ENCODE measurements around the gene ANKRD42.

ANKRD42 gene

GRCh38 chr11:83168756-83169155 is 24.8 kb upstream of the ANKRD42 start:
- Histone ChIP-seq H3K27me3 (no peaks in the 10 kb centered on the region), H3K36me3 (peaks cover 97 to 100% (median 100%) of the 10 kb centered on the region in 11 experiments), H4K20me1 (peaks cover 56 to 100% (median 89%) of the 10 kb centered on the region in 11 experiments), H3K4me3 (peak overlapping the region in 2 of 10 experiments; percentile 20 to 37; a peak in 2 of 20 replicates), H3K9me3 (replicated peaks in 1 of 11) (peaks cover 0 to 26% (median 6%) of the 10 kb centered on the region in 11 experiments; a peak in 9 of 22 replicates), H3K4me1 (peaks cover 24 to 67% (median 40%) of the 10 kb centered on the region in 10 experiments; a peak in 19 of 20 replicates), H3K9ac (no peak overlapping the region; a peak in 1 of 22 replicates), H3K27ac (no peak overlapping the region), H3K4me2 (peak overlapping the region; percentile 40 to 79 (median 50))
- no peak for TF ChIP-seq Cebpa-rat (IDR thresholded peaks at IDR 0.05)

GRCh38 chr11:83170865-83171264 is 22.6 kb upstream of the ANKRD42 start:
- peaks cover 97 to 100% (median 100%) of the 10 kb centered on the region in 11 experiments for H3K36me3 ChIP-seq
- H3K9me3 ChIP-seq (replicated peaks in 1 of 11), result peaks cover 0 to 26% (median 6%) of the 10 kb centered on the region in 11 experiments; a peak in 9 of 22 replicates
- H4K20me1 ChIP-seq, result peaks cover 77 to 100% (median 99%) of the 10 kb centered on the region in 11 experiments
- H3K4me3 ChIP-seq, result peak overlapping the region in 4 of 10 experiments; percentile 2 to 28 (median 11); a peak in 4 of 20 replicates
- peak overlapping the region; percentile 33 to 79 (median 50); a peak in 17 of 22 replicates for H3K4me2 ChIP-seq
- no peak for TF ChIP-seq Cebpa-rat (IDR thresholded peaks at IDR 0.05)
- peaks cover 26 to 77% (median 44%) of the 10 kb centered on the region in 10 experiments; a peak in 19 of 20 replicates for H3K4me1 ChIP-seq
- no peaks in the 10 kb centered on the region for H3K27me3 ChIP-seq
- no peak overlapping the region for H3K27ac ChIP-seq
- peak overlapping the region in 3 of 11 experiments; percentile 23 to 54 (median 36); a peak in 4 of 22 replicates for H3K9ac ChIP-seq

- Histone ChIP-seq H3K4me2 (peak overlapping the region in 4 of 11 experiments; percentile 60 to 82 (median 72); a peak in 5 of 22 replicates), H3K4me1 (peaks cover 26 to 74% (median 44%) of the 10 kb centered on the region in 10 experiments; a peak in 19 of 20 replicates), H4K20me1 (peaks cover 89 to 100% (median 98%) of the 10 kb centered on the region in 11 experiments), H3K27ac (no peak overlapping the region), H3K4me3 (no peak overlapping the region), H3K36me3 (peaks cover 96 to 100% (median 98%) of the 10 kb centered on the region in 11 experiments), H3K27me3 (no peaks in the 10 kb centered on the region), H3K9ac (no peak overlapping the region; a peak in 1 of 22 replicates), H3K9me3 (replicated peaks in 1 of 11) (peaks cover 0 to 17% (median 6%) of the 10 kb centered on the region in 11 experiments; a peak in 9 of 22 replicates)
- TF ChIP-seq Cebpa-rat (IDR thresholded peaks at IDR 0.05), result no peak
Observed at GRCh38 chr11:83172551-83172950, 21.0 kb upstream of the ANKRD42 start.

- peaks cover 89 to 100% (median 97%) of the 10 kb centered on the region in 11 experiments for H4K20me1 ChIP-seq
- peaks cover 23 to 63% (median 38%) of the 10 kb centered on the region in 10 experiments; a peak in 19 of 20 replicates for H3K4me1 ChIP-seq
- H3K27me3 ChIP-seq, result no peaks in the 10 kb centered on the region
- H3K27ac ChIP-seq, result peak overlapping the region in 3 of 11 experiments; percentile 10 to 42 (median 18); a peak in 3 of 22 replicates
- peak overlapping the region in 8 of 11 experiments; percentile 17 to 82 (median 57); a peak in 18 of 22 replicates for H3K4me2 ChIP-seq
- H3K9ac ChIP-seq, result peak overlapping the region in 2 of 11 experiments; percentile 11 to 17; a peak in 2 of 22 replicates
- no peak for TF ChIP-seq Cebpa-rat (IDR thresholded peaks at IDR 0.05)
- H3K36me3 ChIP-seq, result peaks cover 93 to 100% (median 97%) of the 10 kb centered on the region in 11 experiments
- H3K9me3 ChIP-seq (replicated peaks in 1 of 11), result peaks cover 0 to 3% (median 0%) of the 10 kb centered on the region in 11 experiments; a peak in 3 of 22 replicates
- H3K4me3 ChIP-seq, result no peak overlapping the region
Observed at GRCh38 chr11:83174008-83174407, 19.5 kb upstream of the ANKRD42 start.

GRCh38 chr11:83175815-83176214 is 17.7 kb upstream of the ANKRD42 start:
- peaks cover 80 to 100% (median 97%) of the 10 kb centered on the region in 11 experiments for H4K20me1 ChIP-seq
- no peak overlapping the region for H3K27ac ChIP-seq
- H3K36me3 ChIP-seq, result peaks cover 93 to 100% (median 97%) of the 10 kb centered on the region in 11 experiments
- H3K9me3 ChIP-seq (replicated peaks in 1 of 11), result no peaks in the 10 kb centered on the region
- no peak overlapping the region for H3K4me3 ChIP-seq
- no peaks in the 10 kb centered on the region for H3K27me3 ChIP-seq
- TF ChIP-seq Cebpa-rat (IDR thresholded peaks at IDR 0.05), result no peak
- peaks cover 11 to 45% (median 21%) of the 10 kb centered on the region in 10 experiments; a peak in 18 of 20 replicates for H3K4me1 ChIP-seq
- H3K4me2 ChIP-seq, result no peak overlapping the region
- H3K9ac ChIP-seq, result no peak overlapping the region

GRCh38 chr11:83181815-83182214 is 11.7 kb upstream of the ANKRD42 start:
- H3K27me3 ChIP-seq, result no peaks in the 10 kb centered on the region
- no peak overlapping the region for H3K9ac ChIP-seq
- H3K4me1 ChIP-seq, result no peaks in the 10 kb centered on the region
- no peak overlapping the region for H3K4me2 ChIP-seq
- peaks cover 93 to 100% (median 99%) of the 10 kb centered on the region in 11 experiments for H3K36me3 ChIP-seq
- peaks cover 43 to 98% (median 83%) of the 10 kb centered on the region in 11 experiments for H4K20me1 ChIP-seq
- H3K4me3 ChIP-seq, result no peak overlapping the region
- H3K27ac ChIP-seq, result no peak overlapping the region
- H3K9me3 ChIP-seq (replicated peaks in 1 of 11), result no peaks in the 10 kb centered on the region
- no peak for TF ChIP-seq Cebpa-rat (IDR thresholded peaks at IDR 0.05)

GRCh38 chr11:83185767-83186166 is 7.7 kb upstream of the ANKRD42 start:
- Histone ChIP-seq H3K27ac (no peak overlapping the region), H3K4me3 (no peak overlapping the region), H3K9ac (no peak overlapping the region), H4K20me1 (peaks cover 14 to 68% (median 50%) of the 10 kb centered on the region in 11 experiments; a peak in 20 of 22 replicates), H3K4me2 (no peak overlapping the region), H3K27me3 (no peaks in the 10 kb centered on the region), H3K4me1 (no peaks in the 10 kb centered on the region), H3K36me3 (peaks cover 81 to 100% (median 93%) of the 10 kb centered on the region in 11 experiments), H3K9me3 (replicated peaks in 1 of 11) (no peaks in the 10 kb centered on the region)
- no peak for TF ChIP-seq Cebpa-rat (IDR thresholded peaks at IDR 0.05)

- H3K36me3 ChIP-seq, result peaks cover 79 to 100% (median 91%) of the 10 kb centered on the region in 11 experiments
- peaks cover 6 to 11% (median 8%) of the 10 kb centered on the region in 10 experiments; a peak in 19 of 20 replicates for H3K4me1 ChIP-seq
- no peak overlapping the region for H3K27ac ChIP-seq
- peaks cover 13 to 55% (median 43%) of the 10 kb centered on the region in 11 experiments; a peak in 20 of 22 replicates for H4K20me1 ChIP-seq
- H3K4me3 ChIP-seq, result no peak overlapping the region
- H3K4me2 ChIP-seq, result no peak overlapping the region
- no peak overlapping the region for H3K9ac ChIP-seq
- H3K27me3 ChIP-seq, result no peaks in the 10 kb centered on the region
- H3K9me3 ChIP-seq (replicated peaks in 1 of 11), result no peaks in the 10 kb centered on the region
- TF ChIP-seq Cebpa-rat (IDR thresholded peaks at IDR 0.05), result no peak
Observed at GRCh38 chr11:83187465-83187864, 6.0 kb upstream of the ANKRD42 start.

GRCh38 chr11:83191491-83191890 is 2.0 kb upstream of the ANKRD42 start:
- H3K27ac ChIP-seq, result no peak overlapping the region
- no peak for TF ChIP-seq Cebpa-rat (IDR thresholded peaks at IDR 0.05)
- peaks cover 0 to 21% (median 7%) of the 10 kb centered on the region in 11 experiments; a peak in 13 of 22 replicates for H4K20me1 ChIP-seq
- H3K9me3 ChIP-seq (replicated peaks in 1 of 11), result no peaks in the 10 kb centered on the region
- H3K27me3 ChIP-seq, result no peaks in the 10 kb centered on the region
- peaks cover 24 to 32% (median 28%) of the 10 kb centered on the region in 10 experiments for H3K4me1 ChIP-seq
- H3K36me3 ChIP-seq, result peaks cover 41 to 60% (median 51%) of the 10 kb centered on the region in 11 experiments
- peak overlapping the region in 3 of 11 experiments; percentile 84 to 92 (median 87); a peak in 1 of 22 replicates for H3K9ac ChIP-seq
- H3K4me3 ChIP-seq, result no peak overlapping the region
- H3K4me2 ChIP-seq, result peak overlapping the region in 7 of 11 experiments; percentile 88 to 99 (median 97); a peak in 5 of 22 replicates

Measured in BLaER1 treated with 17β-estradiol and CSF1 and Interleukin-3, amounts not matched to agents 10 nM and 100 nM (cell line).